Thyroid gland (tissue), 4 donors: Measurements from ENCODE around the gene CYP51A1. TPM values are rescaled to one million over a fixed set of nuclear protein-coding genes. Genes with fewer than 3 reads are reported as not detected.

Experiments used
- DNase-seq, 2 donors: peaks; one replicate each; pipeline ENCODE4 v3.0.0-alpha.2; 2019
- H3K27ac ChIP-seq, 3 donors: fragments of 200-600 bp; sonication (generic); 1 replicate in 2 of 3; 2 replicates in 1 of 3; pipeline ENCODE4 v1.5.1; 2016 to 2019; ENCODE audit warnings: mild to moderate bottlenecking in 1 of 3, moderate library complexity in 1 of 3
- H3K27me3 ChIP-seq: fragments of 200-600 bp; sonication (generic); one replicate; pipeline ENCODE4 v1.5.1; 2019
- H3K36me3 ChIP-seq, 2 donors: fragments of 200-600 bp; sonication (generic); one replicate each; pipeline ENCODE4 v1.5.1; 2016 to 2019
- H3K4me1 ChIP-seq, 2 donors: fragments of 200-600 bp; sonication (generic); one replicate each; pipeline ENCODE4 v1.5.1; 2017 to 2019
- H3K4me3 ChIP-seq, 3 donors: fragments of 200-600 bp; sonication (generic); replicated peaks in 1 of 3; 1 replicate in 2 of 3; 2 replicates in 1 of 3; pipeline ENCODE4 v1.5.1; 2016; ENCODE audit warnings: mild to moderate bottlenecking in 1 of 3
- H3K9me3 ChIP-seq: fragments of 200-600 bp; sonication (generic); one replicate; pipeline ENCODE4 v1.5.1; 2017
- POLR2A ChIP-seq, 2 donors: fragments of 450-650 bp; IDR thresholded peaks; one replicate each; pipeline ENCODE4 v1.6.1; 2017; ENCODE audit warnings: antibody characterized with exemption in 2 of 2, mild to moderate bottlenecking in 2 of 2, moderate library complexity in 1 of 2
- WGBS, 2 donors: methylation state at CpG; one replicate each; pipeline ENCODE4 v1.1.5; 2017; 5-methylcytosine and 5-hydroxymethylcytosine counted together
- intact Hi-C: fragments of 100-400 bp; cut with DNase I; formaldehyde crosslinking; loops from one replicate; pipeline ENCODE4 v1.15.1; 2023
- total RNA-seq, 4 donors: library from RNA; depleted of rRNA; stranded (reverse); fragments of >200 nt; gene quantifications; one replicate each; pipeline ENCODE4 v1.2.3, GENCODE V29; 2016
- TF ChIP-seq, protein P1 (sequence below), 6 experiments: fragments of 200-600 bp in 3 of 6; fragments of 450-650 bp in 3 of 6; sonication (generic) in 3 of 6; IDR thresholded peaks; one replicate each; pipeline ENCODE4 v1.5.1; 2016 to 2019; ENCODE audit warnings: antibody characterized with exemption in 6 of 6, mild to moderate bottlenecking in 2 of 6, inconsistent platforms in 1 of 6, moderate library complexity in 1 of 6

The CYP51A1 gene
- total RNA-seq, 4 donors from 2014 or later = 46.9 to 89.1 (median 66.5) TPM

- H3K27ac ChIP-seq = no peak overlapping the region
- no peak for TF ChIP-seq POLR2A (IDR thresholded peaks at IDR 0.05)
- TF ChIP-seq, protein P1, sequence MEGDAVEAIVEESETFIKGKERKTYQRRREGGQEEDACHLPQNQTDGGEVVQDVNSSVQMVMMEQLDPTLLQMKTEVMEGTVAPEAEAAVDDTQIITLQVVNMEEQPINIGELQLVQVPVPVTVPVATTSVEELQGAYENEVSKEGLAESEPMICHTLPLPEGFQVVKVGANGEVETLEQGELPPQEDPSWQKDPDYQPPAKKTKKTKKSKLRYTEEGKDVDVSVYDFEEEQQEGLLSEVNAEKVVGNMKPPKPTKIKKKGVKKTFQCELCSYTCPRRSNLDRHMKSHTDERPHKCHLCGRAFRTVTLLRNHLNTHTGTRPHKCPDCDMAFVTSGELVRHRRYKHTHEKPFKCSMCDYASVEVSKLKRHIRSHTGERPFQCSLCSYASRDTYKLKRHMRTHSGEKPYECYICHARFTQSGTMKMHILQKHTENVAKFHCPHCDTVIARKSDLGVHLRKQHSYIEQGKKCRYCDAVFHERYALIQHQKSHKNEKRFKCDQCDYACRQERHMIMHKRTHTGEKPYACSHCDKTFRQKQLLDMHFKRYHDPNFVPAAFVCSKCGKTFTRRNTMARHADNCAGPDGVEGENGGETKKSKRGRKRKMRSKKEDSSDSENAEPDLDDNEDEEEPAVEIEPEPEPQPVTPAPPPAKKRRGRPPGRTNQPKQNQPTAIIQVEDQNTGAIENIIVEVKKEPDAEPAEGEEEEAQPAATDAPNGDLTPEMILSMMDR (IDR thresholded peaks at IDR 0.05) = no peak
- no peaks in the 10 kb centered on the region for H3K9me3 ChIP-seq
- intact Hi-C loops = no loop called here
- no peak for DNase-seq
- no peaks in the 10 kb centered on the region for H3K36me3 ChIP-seq
- H3K4me3 ChIP-seq = no peak overlapping the region
- H3K27me3 ChIP-seq = no peaks in the 10 kb centered on the region
- no peaks in the 10 kb centered on the region for H3K4me1 ChIP-seq
- WGBS, 2 donors = 92 to 95% methylated on average over 3 of the region's 3 CpGs
These were observed 24.6 kb upstream of the CYP51A1 start for GRCh38 chr7:92158660-92159575.

DNA sequence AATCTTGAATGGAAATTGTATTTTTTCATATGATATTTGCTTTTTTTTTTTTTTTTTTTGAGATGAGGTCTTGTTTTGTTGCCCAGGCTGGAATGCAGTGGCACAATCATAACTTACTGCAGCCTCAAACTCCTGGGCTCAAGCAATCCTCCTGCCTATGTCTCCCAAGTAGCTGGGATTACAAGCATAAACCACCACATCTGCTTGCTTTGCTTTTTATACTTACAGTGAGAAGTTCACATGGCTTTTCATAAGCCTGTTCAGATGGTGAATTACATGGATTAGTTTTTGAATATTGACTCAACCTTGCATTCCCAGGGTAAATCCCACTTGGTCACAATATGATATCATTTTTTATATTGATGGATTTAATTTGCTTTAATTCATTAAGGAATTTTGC lies 22.7 kb upstream of the CYP51A1 start:
- intact Hi-C loops = no loop called here
- DNase-seq = no peak
- Histone ChIP-seq H3K27ac (no peak overlapping the region), H3K27me3 (no peaks in the 10 kb centered on the region), H3K36me3 (no peaks in the 10 kb centered on the region), H3K4me3 (no peak overlapping the region), H3K4me1 (no peaks in the 10 kb centered on the region), H3K9me3 (no peaks in the 10 kb centered on the region)
- TF ChIP-seq, protein P1 (IDR thresholded peaks at IDR 0.05) = no peak

DNA sequence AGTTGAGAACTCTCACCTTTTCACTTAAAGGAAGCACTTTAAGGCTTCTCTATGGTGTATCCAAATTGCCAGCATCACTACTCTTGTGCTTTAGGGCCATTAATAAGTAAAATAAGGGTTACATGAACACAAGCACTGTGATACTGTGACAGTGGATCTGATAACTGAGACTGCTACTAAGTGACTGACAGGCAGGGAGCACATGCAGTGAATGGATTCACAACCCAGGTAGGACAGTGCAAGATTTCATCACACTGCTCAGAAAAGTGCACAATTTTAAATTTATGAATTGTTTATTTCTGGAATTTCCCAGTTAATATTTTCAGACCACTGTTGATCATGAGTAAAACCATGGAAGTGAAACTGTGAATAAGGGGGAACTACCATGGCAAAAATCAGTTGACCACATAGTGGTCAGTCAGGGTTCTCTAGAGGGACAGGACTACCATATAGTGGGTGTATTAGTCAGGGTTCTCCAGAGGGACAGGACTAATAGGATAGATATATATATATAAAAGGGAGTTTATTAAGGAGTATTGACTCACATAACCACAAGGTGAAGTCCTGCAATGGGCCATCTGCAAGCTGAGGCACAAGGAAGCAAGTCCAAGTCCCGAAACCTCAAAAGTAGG lies 20.9 kb upstream of the CYP51A1 start:
- Histone ChIP-seq H3K36me3 (no peaks in the 10 kb centered on the region), H3K9me3 (no peaks in the 10 kb centered on the region), H3K4me1 (no peaks in the 10 kb centered on the region), H3K27ac (no peak overlapping the region), H3K27me3 (no peaks in the 10 kb centered on the region), H3K4me3 (no peak overlapping the region)
- no peak for DNase-seq
- 89 to 93% methylated on average over 1 of the region's 1 CpG for WGBS, 2 donors
- TF ChIP-seq, protein P1 (IDR thresholded peaks at IDR 0.05) = no peak
- no peak for TF ChIP-seq POLR2A (IDR thresholded peaks at IDR 0.05)
- intact Hi-C loops = no loop called here

DNA sequence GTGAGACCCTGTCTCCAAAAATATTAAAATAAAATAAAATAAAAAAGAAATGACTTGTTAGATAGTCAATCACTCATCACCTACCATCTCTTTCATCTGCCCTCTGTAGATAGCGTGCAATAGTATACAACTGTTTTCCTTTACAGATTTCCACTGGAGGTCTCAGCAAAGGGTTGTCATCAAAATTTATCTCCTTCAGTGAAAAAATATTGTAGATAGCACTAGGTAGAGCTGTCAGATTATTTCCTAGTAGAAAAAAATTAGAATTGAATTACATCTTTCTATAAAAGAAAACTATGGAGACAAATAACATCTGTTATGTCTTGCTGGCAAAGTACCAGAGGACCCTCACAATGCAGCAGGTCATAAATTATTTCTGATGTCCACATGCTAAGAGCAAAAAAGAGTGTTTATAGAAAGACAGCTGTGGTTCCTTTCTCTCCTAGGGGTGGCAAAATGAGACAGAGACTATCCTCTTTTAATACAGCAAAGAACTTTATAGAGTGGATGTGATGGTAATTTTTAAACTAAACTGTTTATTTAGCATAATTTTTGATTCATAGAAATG lies 16.3 kb upstream of the CYP51A1 start:
- H3K4me3 ChIP-seq = no peak overlapping the region
- no peaks in the 10 kb centered on the region for H3K27me3 ChIP-seq
- WGBS, 2 donors = 84 to 90% methylated on average over 1 of the region's 1 CpG
- H3K36me3 ChIP-seq = no peaks in the 10 kb centered on the region
- TF ChIP-seq, protein P1 (IDR thresholded peaks at IDR 0.05) = no peak
- no peak for TF ChIP-seq POLR2A (IDR thresholded peaks at IDR 0.05)
- intact Hi-C loops = no loop called here
- no peak overlapping the region for H3K27ac ChIP-seq
- no peaks in the 10 kb centered on the region for H3K4me1 ChIP-seq
- DNase-seq = no peak
- no peaks in the 10 kb centered on the region for H3K9me3 ChIP-seq
